GM10266 (cell line): ENCODE results near the gene GRIN3A.

ENCODE experiments used
- DNase-seq: peaks from one replicate; pipeline ENCODE4 v3.0.0; 2012; ENCODE audit errors: extremely low spot score
- TF ChIP-seq, protein P1 (sequence below): IDR thresholded peaks from 2 replicates; pipeline ENCODE4 v1.5.1; 2012; ENCODE audit warnings: mild to moderate bottlenecking, low read depth; ENCODE audit not compliant: control insufficient read depth, insufficient read depth; ENCODE audit errors: missing control alignments

The GRIN3A gene

GRCh38 chr9:101652601-101653175 lies 85.8 kb downstream of the GRIN3A start:
- TF ChIP-seq, protein P1, sequence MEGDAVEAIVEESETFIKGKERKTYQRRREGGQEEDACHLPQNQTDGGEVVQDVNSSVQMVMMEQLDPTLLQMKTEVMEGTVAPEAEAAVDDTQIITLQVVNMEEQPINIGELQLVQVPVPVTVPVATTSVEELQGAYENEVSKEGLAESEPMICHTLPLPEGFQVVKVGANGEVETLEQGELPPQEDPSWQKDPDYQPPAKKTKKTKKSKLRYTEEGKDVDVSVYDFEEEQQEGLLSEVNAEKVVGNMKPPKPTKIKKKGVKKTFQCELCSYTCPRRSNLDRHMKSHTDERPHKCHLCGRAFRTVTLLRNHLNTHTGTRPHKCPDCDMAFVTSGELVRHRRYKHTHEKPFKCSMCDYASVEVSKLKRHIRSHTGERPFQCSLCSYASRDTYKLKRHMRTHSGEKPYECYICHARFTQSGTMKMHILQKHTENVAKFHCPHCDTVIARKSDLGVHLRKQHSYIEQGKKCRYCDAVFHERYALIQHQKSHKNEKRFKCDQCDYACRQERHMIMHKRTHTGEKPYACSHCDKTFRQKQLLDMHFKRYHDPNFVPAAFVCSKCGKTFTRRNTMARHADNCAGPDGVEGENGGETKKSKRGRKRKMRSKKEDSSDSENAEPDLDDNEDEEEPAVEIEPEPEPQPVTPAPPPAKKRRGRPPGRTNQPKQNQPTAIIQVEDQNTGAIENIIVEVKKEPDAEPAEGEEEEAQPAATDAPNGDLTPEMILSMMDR: no peak

DNA sequence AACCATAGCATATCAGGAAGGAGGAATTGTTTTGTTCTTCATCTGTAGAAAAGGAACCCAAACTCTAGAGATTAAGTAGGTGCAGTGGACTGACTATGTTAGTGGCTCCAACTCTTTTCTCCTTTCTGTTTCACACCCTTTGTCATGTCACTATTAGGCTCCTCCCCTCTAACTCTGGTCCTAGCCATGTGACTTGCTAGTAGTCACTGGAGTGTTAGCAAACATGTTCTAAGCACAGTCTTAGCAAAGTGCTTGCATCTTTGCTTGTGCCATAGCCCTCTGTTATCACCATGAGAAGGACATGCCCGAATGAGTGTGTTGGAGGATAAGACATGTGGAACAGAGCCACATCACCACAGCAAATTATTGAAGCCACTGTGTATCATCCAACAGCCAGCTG lies 88.3 kb downstream of the GRIN3A start:
- no peak for DNase-seq
- TF ChIP-seq, protein P1: no peak

More at GRCh38 chr9:101652601-101653175, 85.8 kb downstream of the GRIN3A start:
- no peak for DNase-seq

GRCh38 chr9:101648493-101648892 lies 90.0 kb downstream of the GRIN3A start:
- TF ChIP-seq, protein P1: no peak
- no peak for DNase-seq

DNA sequence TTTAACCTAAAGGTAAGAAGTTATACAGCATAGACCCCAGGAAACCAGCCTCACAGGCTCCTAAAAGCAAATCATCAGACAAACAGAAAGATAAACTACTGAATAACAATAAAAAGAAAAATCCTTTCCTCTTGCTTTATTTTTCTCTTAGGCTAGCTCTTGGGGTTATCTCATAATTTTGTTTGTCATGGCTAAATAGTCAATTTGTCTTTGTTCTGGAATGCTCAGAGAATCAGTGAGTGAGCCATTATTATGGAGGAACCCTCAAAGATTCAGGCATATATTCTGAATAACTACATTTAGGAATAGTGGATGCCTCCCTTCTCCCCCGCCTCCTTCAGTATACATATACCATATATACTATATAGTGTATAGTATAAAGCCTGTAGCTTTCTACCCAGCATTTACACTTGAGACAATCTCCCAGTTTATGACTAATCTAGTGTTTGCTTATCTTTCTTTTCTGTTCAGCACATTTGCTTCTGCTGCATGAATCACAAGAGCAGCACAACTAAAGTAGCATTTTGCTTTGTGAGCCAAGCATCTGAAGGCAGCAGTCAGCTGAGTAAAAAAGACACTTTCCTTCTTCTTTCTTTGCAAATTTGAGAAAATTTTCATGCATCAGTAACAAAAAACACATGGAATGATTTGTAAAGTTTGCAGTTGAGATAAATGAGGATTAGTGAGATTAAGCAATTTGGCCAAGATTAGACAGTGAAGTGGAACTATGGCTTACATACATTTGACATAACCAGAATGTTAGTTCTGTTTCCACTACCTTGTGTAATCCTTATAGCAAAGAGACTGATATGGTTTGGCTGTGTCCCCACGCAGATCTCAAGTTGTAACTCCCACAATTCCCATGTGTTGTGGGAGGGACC lies 98.4 kb downstream of the GRIN3A start:
- TF ChIP-seq, protein P1: no peak
- DNase-seq: no peak

GRCh38 chr9:101639311-101639710 lies 99.1 kb downstream of the GRIN3A start:
- DNase-seq: no peak
- TF ChIP-seq, protein P1: no peak

DNA sequence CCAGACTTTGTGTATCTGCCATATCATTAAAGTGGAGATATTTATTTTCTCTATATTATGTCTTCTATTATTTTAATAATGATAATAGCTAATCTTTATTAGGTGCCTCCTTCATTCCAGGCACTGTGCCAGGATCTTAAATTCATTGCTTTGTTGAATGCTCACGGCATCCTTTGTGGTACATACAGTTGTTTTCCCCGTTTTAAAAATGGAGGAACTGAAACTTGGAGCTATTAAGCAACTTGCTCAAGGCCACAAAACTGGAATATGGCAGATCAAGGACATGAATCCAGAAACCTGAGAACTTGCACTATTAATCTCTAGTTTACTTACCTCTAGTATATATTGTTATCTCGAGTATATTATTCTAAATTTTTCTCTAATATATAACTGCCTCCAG lies 102.2 kb downstream of the GRIN3A start:
- DNase-seq: no peak
- TF ChIP-seq, protein P1: no peak

- TF ChIP-seq, protein P1: no peak
- no peak for DNase-seq
These were observed 103.0 kb downstream of the GRIN3A start for GRCh38 chr9:101635473-101635872.
